ENCODE data around the gene CRKL.

DNA sequence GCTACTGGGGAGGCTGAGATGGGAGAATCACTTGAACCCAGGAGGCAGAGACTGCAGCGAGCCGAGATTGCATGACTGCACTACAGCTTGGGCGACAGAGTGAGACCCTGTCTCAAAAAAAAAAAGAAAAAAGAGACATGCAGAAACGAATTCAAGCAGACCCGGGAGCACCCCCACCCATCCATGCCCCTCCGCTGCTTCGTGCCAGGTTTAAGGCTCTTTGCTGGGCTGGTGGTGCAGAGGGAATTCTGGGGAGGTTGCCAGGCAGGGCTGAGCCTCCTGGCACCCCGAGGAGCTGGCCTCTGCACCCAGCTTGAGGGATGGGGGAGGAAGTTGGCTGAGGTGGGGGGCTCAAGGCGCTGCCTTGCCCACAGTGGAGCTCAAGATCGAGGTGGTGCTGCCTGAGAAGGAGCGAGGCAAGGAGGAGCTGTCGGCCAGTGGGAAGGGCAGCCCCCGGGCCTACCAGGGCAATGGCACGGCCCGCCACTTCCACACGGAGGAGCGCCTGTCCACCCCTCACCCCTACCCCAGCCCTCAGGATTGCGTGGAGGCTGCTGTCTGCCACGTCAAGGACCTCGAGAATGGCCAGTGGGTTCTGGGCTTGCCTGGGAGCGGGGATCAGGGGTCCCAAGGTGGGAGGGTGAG, 55.8 kb downstream of the CRKL start:
- TF ChIP-seq, protein P1, sequence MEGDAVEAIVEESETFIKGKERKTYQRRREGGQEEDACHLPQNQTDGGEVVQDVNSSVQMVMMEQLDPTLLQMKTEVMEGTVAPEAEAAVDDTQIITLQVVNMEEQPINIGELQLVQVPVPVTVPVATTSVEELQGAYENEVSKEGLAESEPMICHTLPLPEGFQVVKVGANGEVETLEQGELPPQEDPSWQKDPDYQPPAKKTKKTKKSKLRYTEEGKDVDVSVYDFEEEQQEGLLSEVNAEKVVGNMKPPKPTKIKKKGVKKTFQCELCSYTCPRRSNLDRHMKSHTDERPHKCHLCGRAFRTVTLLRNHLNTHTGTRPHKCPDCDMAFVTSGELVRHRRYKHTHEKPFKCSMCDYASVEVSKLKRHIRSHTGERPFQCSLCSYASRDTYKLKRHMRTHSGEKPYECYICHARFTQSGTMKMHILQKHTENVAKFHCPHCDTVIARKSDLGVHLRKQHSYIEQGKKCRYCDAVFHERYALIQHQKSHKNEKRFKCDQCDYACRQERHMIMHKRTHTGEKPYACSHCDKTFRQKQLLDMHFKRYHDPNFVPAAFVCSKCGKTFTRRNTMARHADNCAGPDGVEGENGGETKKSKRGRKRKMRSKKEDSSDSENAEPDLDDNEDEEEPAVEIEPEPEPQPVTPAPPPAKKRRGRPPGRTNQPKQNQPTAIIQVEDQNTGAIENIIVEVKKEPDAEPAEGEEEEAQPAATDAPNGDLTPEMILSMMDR (conservative IDR thresholded peaks at IDR 0.05; ENCODE audit: low read length): no peak
- TF ChIP-seq EZH2phosphoT487 (IDR thresholded peaks at IDR 0.05; ENCODE audit: borderline replicate concordance): no peak

Data from Loucy (cell line).